ENCODE measurements around the gene ADGRG6. TPM values are rescaled to one million over a fixed set of nuclear protein-coding genes. Genes with fewer than 3 reads are reported as not detected.

ADGRG6 gene
- total RNA-seq, 1 experiment from 2014 or later = 98.7 TPM

GRCh38 chr6:142429195-142429594 lies 127.4 kb downstream of the ADGRG6 start:
- no TSS peak for BruUV-seq (replicated peaks)
- Mint-ChIP-seq H3K27ac (ENCODE audit: unreplicated experiment) (no peak overlapping the region), H3K4me3 (ENCODE audit: unreplicated experiment) (no peak overlapping the region), H3K9me3 (ENCODE audit: unreplicated experiment) (peaks cover 19% of the 10 kb centered on the region), H3K27me3 (ENCODE audit: insufficient read depth, unreplicated experiment) (no peaks in the 10 kb centered on the region), H3K4me1 (ENCODE audit: low read depth, unreplicated experiment) (no peaks in the 10 kb centered on the region), H3K36me3 (ENCODE audit: insufficient read depth, unreplicated experiment) (peaks cover 50% of the 10 kb centered on the region)
- TF ChIP-seq, protein P1, sequence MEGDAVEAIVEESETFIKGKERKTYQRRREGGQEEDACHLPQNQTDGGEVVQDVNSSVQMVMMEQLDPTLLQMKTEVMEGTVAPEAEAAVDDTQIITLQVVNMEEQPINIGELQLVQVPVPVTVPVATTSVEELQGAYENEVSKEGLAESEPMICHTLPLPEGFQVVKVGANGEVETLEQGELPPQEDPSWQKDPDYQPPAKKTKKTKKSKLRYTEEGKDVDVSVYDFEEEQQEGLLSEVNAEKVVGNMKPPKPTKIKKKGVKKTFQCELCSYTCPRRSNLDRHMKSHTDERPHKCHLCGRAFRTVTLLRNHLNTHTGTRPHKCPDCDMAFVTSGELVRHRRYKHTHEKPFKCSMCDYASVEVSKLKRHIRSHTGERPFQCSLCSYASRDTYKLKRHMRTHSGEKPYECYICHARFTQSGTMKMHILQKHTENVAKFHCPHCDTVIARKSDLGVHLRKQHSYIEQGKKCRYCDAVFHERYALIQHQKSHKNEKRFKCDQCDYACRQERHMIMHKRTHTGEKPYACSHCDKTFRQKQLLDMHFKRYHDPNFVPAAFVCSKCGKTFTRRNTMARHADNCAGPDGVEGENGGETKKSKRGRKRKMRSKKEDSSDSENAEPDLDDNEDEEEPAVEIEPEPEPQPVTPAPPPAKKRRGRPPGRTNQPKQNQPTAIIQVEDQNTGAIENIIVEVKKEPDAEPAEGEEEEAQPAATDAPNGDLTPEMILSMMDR (IDR thresholded peaks at IDR 0.05; ENCODE audit: insufficient read depth in 1 of 2, low read depth in 1 of 2, low read length in 1 of 2, severe bottlenecking in 1 of 2, unreplicated experiment in 1 of 2) = no peak
- no peaks in the 10 kb centered on the region for H3K9me3 ChIP-seq
- no peaks in the 10 kb centered on the region for H3K36me3 ChIP-seq (ENCODE audit: control insufficient read depth, insufficient read depth, low read length)
- no peaks in the 10 kb centered on the region for H3K4me1 ChIP-seq
- ChIA-PET POLR2A (no interaction called here), CTCF (no interaction called here)
- H3K4me3 ChIP-seq (ENCODE audit: low read depth, low read length) = no peak overlapping the region
- intact Hi-C loops (cut with micrococcal nuclease; ENCODE audit: unreplicated experiment) = no loop called here
- no peak for DNase-seq
- H3K27me3 ChIP-seq (replicated peaks; ENCODE audit: control insufficient read depth, insufficient read depth, low read length) = no peaks in the 10 kb centered on the region

DNA sequence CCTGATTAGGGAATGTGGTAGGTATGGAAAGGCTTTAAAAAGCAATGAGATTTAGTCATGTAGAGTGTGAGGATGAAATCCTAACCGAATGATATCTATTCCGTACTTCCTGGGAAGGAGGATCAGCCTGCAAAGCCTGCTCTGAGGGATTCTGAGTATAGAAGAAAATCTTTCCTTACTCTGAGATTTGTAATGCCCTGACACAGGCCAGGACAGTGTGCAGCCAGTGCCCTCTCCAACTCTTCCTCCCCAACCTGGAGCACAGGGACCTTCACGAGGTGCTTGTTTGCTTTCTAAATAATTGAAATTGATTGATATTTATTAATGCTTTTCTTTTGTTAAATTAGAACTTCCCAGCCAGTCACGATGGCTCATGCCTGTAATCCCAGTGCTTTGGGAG lies 131.6 kb downstream of the ADGRG6 start:
- Histone ChIP-seq H3K9me3 (no peaks in the 10 kb centered on the region), H3K36me3 (ENCODE audit: control insufficient read depth, insufficient read depth, low read length) (no peaks in the 10 kb centered on the region), H3K27me3 (replicated peaks; ENCODE audit: control insufficient read depth, insufficient read depth, low read length) (no peaks in the 10 kb centered on the region), H3K4me3 (ENCODE audit: low read depth, low read length) (no peak overlapping the region), H3K4me1 (no peaks in the 10 kb centered on the region)
- TF ChIP-seq, protein P1 (IDR thresholded peaks at IDR 0.05; ENCODE audit: insufficient read depth in 1 of 2, low read depth in 1 of 2, low read length in 1 of 2, severe bottlenecking in 1 of 2, unreplicated experiment in 1 of 2) = no peak
- H3K36me3 Mint-ChIP-seq (ENCODE audit: insufficient read depth, unreplicated experiment) = peaks cover 35% of the 10 kb centered on the region
- intact Hi-C loops (cut with micrococcal nuclease; ENCODE audit: unreplicated experiment) = no loop called here
- no peak overlapping the region for H3K27ac Mint-ChIP-seq (ENCODE audit: unreplicated experiment)
- POLR2A ChIA-PET = no interaction called here
- BruUV-seq (replicated peaks) = no TSS peak
- no peak for DNase-seq
- H3K9me3 Mint-ChIP-seq (ENCODE audit: unreplicated experiment) = no peaks in the 10 kb centered on the region
- no peak overlapping the region for H3K4me3 Mint-ChIP-seq (ENCODE audit: unreplicated experiment)
- H3K27me3 Mint-ChIP-seq (ENCODE audit: insufficient read depth, unreplicated experiment) = no peaks in the 10 kb centered on the region
- H3K4me1 Mint-ChIP-seq (ENCODE audit: low read depth, unreplicated experiment) = no peaks in the 10 kb centered on the region
- CTCF ChIA-PET = no interaction called here

DNA sequence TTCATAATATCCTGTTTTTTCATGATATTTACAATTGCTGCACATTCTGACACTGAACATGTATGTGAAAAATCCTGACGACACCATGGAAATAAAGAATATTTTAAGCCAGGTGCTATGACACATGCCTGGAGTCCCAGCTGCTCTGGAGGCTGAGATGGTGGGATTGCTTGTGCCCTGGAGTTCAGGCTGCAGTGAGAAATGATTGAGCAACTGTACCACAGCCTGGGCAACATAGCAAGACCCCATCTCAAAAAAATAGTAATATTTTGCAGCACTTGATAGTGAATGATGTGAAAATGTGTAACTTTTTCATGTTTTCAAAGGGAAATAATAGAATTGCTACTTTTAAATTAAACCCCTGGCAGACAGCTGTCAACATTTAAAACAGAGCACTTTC lies 137.1 kb downstream of the ADGRG6 start:
- BruUV-seq (replicated peaks) = no TSS peak
- ChIA-PET CTCF (no interaction called here), POLR2A (no interaction called here)
- Histone ChIP-seq H3K9me3 (no peaks in the 10 kb centered on the region), H3K4me3 (ENCODE audit: low read depth, low read length) (no peak overlapping the region), H3K27me3 (replicated peaks; ENCODE audit: control insufficient read depth, insufficient read depth, low read length) (no peaks in the 10 kb centered on the region), H3K36me3 (ENCODE audit: control insufficient read depth, insufficient read depth, low read length) (peaks cover 1% of the 10 kb centered on the region; the same call in 1 of the 2 replicates), H3K4me1 (no peaks in the 10 kb centered on the region)
- intact Hi-C loops (cut with micrococcal nuclease; ENCODE audit: unreplicated experiment) = no loop called here
- Mint-ChIP-seq H3K27ac (ENCODE audit: unreplicated experiment) (no peak overlapping the region), H3K36me3 (ENCODE audit: insufficient read depth, unreplicated experiment) (peaks cover 58% of the 10 kb centered on the region), H3K4me3 (ENCODE audit: unreplicated experiment) (no peak overlapping the region), H3K9me3 (ENCODE audit: unreplicated experiment) (no peaks in the 10 kb centered on the region), H3K4me1 (ENCODE audit: low read depth, unreplicated experiment) (no peaks in the 10 kb centered on the region), H3K27me3 (ENCODE audit: insufficient read depth, unreplicated experiment) (no peaks in the 10 kb centered on the region)
- TF ChIP-seq, protein P1 (IDR thresholded peaks at IDR 0.05; ENCODE audit: insufficient read depth in 1 of 2, low read depth in 1 of 2, low read length in 1 of 2, severe bottlenecking in 1 of 2, unreplicated experiment in 1 of 2) = no peak
- DNase-seq = no peak

All from Caco-2 (cell line).